Right kidney (tissue), 1 donor: ENCODE results near the gene VSTM1.
"Not testable (repeated sequence)": the region's sequence is repeated elsewhere in the genome, so short reads cannot be mapped to it uniquely, and the experiment has no call there.

Source experiments
- DNase-seq: peaks from one replicate; pipeline ENCODE4 v3.0.0-alpha.2; 2016

Gene VSTM1

DNA sequence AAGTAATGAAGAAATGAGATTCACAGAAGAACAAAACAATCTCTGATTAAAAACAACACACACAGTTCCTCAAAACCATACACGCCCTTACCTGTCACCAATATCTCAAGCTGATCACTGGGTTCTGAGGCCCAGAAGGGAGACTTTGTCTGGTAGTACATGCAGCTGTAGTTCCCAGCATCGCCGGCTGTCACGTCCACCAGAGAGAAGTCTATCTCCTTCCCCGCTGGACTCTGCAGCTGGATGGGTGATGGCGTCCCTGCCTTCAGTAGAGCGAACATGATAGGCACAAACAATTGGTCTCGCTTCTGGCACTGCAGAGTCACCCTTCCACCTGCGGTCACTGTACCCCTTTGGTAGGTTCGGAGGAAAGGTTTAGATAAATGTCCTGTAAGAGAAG is 10.1 kb upstream of the VSTM1 start:
- no peak for DNase-seq

- DNase-seq: no peak
Observed at GRCh38 chr19:54069470-54069869, 5.8 kb upstream of the VSTM1 start.

DNA sequence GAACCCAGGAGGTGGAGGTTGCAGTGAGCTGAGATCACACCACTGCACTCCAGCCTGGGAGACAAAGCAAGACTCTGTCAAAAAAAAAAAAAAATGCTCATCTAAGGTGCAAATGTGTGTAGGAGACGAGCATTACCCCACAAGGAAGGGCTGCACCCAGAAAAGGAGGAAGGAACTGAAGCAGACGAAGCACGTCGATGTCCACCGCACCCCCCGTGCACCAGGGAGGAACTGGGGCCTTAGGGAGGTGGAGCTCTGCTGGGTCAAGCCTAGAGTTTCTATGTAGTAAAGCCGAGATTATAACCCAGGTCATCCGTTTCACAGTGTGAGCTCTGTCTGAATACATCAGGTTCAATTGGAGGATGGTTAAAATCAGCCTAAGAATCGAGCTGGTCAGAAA is 1.1 kb downstream of the VSTM1 start:
- DNase-seq: no peak

DNA sequence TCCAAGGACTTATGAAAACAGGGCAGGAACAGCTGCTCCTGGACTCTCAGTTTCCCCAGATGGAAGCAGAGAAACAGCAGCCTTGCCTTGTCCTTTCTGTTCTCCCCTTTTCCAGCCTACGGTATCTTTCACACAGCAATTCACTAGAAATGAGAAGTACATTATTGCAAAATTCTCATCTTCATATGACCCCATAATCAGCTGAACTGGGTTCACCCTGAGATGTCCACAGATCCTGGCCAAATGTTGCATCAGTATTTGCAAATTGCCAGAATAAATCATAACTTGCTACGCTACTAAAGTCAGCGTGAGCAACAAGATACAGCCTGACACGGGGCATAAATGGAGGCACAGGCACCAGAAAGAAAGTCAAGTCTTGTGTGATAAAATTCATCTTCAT is 16.1 kb downstream of the VSTM1 start:
- DNase-seq: no peak

DNA sequence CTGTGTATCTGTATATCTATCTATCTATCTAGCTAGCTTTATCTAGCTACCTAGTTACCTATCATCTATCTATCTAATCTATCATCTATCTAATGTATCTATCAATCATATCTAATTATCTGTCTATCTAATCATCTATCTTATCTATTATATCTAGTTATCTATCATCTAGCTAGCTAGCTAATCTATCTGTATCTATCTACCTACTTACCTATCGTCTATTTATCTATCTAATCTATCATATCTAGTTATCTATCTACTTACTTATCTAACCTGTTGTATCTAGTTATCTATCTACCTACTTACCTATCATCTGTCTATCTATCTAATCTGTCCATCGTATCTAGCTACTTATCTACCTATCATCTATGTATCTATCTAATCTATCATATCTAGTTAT is 17.9 kb downstream of the VSTM1 start:
- DNase-seq: no peak

GRCh38 chr19:54042989-54043388 is 20.7 kb downstream of the VSTM1 start:
- DNase-seq: no peak

DNA sequence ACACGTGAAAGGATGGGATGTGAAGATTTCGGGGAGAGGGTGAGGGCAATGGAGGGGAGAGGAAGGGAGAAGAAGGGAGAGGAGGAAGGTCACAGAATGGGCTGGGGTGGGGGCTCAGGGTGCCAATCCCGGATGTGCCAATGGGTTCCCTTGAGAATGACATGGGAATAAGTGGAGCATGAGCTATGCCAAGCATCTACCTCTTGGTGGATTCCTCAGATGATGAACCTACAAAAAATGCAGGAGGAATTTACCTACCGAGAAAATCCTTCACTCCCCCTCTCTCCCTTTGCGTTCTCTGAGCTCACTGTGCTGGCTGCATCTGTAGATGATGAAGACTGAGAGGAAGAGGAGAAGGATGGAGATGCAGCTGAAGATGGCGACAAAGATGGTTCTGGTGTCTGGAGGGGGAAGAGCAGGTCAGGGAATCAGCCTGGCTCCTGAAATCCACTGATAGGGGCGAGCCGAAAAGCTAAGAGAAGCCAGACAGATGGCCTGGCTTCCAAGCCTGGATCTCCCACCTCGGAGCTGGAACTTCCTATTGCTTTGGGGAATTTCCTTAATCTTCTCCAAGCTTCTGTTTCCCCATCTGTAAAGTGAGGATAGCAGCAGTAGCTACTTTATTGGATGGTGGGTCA is 21.6 kb downstream of the VSTM1 start:
- DNase-seq: no peak

DNA sequence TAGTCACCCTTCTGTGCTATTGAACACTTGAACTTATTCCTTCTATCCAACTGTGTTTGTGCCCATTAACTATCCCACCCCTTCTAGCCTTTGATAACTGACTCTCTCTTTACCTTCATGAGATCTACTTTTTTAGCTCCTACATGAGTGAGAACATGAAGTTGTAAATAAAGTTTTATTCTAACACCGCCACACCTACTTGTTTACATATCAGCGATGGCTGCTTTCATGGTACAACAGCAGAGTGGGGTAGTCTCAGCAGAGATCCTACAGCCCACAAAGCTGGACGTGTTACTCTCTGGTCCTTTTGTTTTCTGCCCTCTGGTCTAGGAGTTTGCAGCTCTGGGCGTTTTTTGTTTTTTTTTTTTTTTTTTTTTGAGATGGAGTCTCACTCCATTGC is 23.7 kb downstream of the VSTM1 start:
- DNase-seq: no peak

- not testable (repeated sequence) for DNase-seq
Observed at GRCh38 chr19:54036542-54036941, 27.2 kb downstream of the VSTM1 start.

DNA sequence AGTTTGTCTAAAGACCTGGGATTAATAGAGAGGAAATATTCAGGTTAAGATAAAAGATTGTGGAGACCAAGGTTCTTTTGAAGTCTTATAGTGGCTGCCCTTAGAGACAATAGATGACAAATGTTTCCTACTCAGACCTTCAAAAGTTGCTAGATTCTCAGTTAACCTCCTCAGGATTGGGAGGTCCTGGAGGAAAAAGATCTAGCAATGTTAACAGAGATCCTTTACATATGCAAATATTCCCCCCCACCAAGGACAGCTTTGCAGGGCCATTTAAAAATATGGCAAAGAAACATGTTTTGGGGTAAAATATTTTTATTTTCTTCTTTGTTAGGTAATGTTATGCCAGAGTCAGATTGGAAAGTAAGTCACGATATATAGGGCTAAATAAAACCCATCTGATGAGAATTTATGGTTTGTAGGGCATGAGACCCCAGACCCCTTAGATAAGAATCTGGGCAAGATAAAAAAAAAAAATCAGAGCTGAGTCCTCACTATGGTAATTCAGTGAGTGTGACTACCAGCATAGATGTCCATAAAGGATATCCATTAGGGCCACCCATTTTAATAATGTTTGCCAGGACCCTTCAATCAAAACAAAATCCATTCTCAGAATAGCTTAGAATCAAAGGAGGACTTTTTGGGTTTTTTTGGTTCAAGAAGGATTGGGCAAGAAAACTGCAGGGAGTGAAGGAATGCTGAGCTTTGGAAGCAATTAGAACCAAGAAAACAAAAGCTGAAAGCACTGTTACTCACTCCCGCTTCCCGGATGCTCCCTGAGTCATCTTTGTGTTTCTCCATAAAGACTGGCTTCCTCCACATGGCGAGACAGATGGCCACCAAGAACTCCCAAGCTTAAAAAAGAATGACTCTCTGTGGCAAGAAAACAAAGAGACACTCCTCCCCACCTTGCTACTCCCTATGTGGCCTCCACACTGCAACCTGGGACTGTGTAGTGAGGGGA is 28.2 kb downstream of the VSTM1 start:
- no peak for DNase-seq

GRCh38 chr19:54030895-54031586 is 32.7 kb downstream of the VSTM1 start:
- no peak for DNase-seq

- no peak for DNase-seq
Observed at GRCh38 chr19:54029930-54030490, 33.7 kb downstream of the VSTM1 start.

- no peak for DNase-seq
Observed at GRCh38 chr19:54029301-54029700, 34.4 kb downstream of the VSTM1 start.

DNA sequence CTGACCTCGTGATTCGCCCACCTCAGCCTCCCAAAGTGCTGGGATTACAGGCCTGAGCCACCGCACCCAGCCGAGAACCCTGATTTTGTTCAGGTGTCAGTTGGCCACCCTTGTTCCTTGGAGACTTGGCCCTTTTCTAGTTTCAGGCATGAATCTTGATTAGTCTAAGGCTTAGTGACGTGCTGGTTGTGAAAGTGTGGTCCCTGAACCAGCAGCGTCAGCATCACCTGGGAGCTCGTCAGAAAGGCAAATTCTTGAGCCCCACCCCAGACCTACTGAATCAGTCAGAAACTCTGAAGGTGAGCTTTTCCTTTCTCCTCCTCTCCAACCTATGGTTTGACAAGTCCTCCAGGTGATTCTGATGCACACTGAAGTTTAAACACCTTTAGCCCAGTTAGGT is 37.0 kb downstream of the VSTM1 start:
- DNase-seq: no peak

DNA sequence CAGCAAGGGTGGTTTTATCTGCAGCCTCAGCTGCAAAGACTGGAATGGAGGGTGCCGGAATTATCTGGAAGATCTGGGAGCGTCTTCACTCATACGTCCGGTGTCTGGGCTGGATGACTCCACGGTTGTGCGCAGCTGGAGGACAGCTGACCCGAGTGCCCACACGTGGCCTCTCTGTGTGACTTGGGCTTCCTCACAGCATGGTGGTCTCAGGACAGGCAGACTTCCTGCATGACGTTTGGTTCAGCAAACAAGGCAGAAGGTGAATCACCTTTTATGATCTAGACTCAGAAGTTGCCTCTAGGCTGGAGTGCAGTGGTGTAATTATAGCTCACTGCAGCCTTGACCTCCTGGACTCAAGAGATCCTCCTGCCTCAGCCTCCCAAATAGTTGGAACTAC is 39.0 kb downstream of the VSTM1 start:
- no peak for DNase-seq

- no peak for DNase-seq
Observed at GRCh38 chr19:54023191-54023590, 40.5 kb downstream of the VSTM1 start.

- DNase-seq: no peak
Observed at GRCh38 chr19:54021932-54022331, 41.8 kb downstream of the VSTM1 start.

DNA sequence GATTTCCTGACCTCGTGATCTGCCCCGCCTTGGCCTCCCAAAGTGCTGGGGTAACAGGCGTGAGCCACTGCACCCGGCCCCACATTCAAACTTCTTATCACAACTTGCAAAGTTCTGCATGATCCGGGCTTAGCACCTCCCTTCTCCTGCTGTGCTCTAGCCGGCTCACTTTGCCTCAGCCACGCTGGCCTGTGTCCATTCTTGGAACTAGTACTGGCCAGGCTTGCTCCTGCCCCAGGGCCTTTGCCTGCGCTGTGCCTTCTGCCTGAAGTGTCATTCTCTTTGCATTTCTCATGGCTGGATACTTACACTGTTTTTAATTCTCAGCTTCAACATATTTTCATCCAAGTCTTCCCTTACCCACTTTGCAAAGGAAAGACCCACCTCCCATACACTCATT is 42.3 kb downstream of the VSTM1 start:
- no peak for DNase-seq

DNA sequence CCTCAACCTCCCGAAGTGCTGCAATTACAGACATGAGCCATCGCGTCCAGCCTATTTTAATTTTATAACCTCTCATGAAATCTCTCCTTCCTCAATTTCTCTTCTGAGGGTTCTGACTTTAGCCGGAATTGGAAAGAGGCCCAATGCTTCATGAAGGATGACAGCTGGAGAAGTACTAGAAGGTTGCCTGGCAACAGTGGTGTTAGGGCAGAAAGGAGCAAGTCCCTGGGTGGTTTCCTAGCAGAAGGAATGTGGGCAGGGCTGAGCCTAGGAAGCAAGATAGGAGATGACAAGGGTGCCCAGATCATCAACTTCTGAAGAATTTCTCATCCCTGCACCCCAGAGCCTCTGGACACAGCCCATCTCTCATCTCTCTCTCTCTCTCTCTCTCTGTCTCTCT is 46.4 kb downstream of the VSTM1 start:
- DNase-seq: no peak

DNA sequence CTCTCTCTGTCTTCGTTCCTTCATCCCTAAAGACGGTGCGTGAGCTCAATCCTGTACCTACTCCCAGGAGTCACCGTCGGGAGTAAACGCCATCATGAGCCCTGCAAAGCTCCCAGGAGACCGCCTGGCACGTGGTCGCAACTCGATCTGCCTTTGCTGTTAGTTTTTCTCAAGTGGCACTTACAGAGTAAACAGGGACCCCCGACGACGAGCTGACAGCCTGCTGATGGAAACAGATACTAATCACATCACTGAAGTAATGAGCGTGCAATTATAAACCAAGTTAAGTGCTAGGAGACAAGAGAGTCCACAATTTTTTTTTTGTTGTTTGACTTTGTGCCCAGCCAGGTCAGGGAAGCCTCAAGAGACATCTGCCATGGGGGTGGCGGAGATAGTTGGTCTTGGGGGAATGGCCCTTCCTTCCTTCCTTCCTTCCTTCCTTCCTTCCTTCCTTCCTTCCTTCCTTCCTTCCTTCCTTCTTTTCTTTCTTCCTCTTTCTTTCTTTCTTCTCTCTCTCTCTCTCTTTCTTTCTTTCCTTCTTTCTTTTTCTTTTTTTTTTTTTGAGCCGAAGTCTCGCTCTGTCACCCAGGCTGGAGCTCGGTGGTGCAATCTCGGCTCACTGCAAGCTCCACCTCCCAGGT is 48.7 kb downstream of the VSTM1 start:
- DNase-seq: no peak

GRCh38 chr19:54013866-54014265 is 49.8 kb downstream of the VSTM1 start:
- no peak for DNase-seq

DNA sequence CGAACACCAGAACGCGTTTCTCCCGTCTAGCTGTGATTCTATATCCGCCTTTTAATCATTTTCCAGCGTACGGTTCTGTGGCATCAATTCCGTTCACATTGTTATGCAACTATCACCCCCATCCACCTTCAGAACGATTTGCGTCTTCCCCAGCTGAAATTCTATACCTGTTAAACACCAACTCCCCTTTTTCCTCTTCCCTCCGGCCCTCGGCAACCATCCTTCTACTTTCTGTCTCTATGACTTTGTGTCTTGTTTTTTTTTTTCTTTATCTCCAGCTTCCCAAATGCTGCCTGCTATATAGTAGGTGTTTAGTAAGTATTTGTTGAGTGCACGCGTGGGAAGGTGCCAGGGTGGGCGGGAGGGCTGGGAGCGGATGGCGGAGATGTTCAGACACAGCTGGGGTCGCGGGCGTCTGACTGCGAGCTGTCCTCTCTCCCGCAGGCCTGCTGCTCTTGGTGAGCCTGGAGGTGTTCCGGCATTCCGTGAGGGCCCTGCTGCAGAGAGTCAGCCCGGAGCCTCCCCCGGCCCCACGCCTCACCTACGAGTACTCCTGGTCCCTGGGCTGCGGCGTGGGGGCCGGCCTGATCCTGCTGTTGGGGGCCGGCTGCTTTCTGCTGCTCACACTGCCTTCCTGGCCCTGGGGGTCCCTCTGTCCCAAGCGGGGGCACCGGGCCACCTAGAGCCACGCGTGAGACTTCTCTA is 52.0 kb downstream of the VSTM1 start:
- DNase-seq: no peak
